DOHH2 (cell line): Measurements from ENCODE around the gene ABCA2.

Experiments
- H3F3A ChIP-seq: fragments of 200-600 bp; sonication (generic), shearing (Covaris generic); 2 replicates; pipeline ENCODE4 v1.6.0; 2016; ENCODE audit warnings: antibody characterized with exemption, mild to moderate bottlenecking; ENCODE audit not compliant: control insufficient read depth, insufficient read depth
- H3K27ac ChIP-seq: fragments of 200-600 bp; sonication (generic); 2 replicates; pipeline ENCODE4 v1.5.1; 2014; ENCODE audit warnings: low read depth, mild to moderate bottlenecking, low read length, moderate library complexity
- H3K27me3 ChIP-seq: fragments of 200-600 bp; sonication (generic); 2 replicates; pipeline ENCODE4 v1.6.1; 2014; ENCODE audit warnings: mild to moderate bottlenecking, low read length, mixed read lengths; ENCODE audit not compliant: control insufficient read depth
- H3K36me3 ChIP-seq: fragments of 200-600 bp; sonication (generic); 2 replicates; pipeline ENCODE4 v1.6.1; 2014; ENCODE audit warnings: mild to moderate bottlenecking, low read length, moderate library complexity, mixed read lengths; ENCODE audit not compliant: control insufficient read depth
- H3K4me1 ChIP-seq: fragments of 200-600 bp; sonication (generic); 2 replicates; pipeline ENCODE4 v1.6.1; 2014; ENCODE audit warnings: mild to moderate bottlenecking, low read length, mixed read lengths; ENCODE audit not compliant: control insufficient read depth
- H3K4me2 ChIP-seq: fragments of 200-600 bp; sonication (generic); 2 replicates; pipeline ENCODE4 v1.6.0; 2014; ENCODE audit warnings: mild to moderate bottlenecking, low read length, moderate library complexity
- H3K4me3 ChIP-seq: fragments of 200-600 bp; sonication (generic); 2 replicates; pipeline ENCODE4 v1.5.1; 2014; ENCODE audit warnings: mild to moderate bottlenecking, low read length, mixed read lengths
- H3K79me2 ChIP-seq: fragments of 200-600 bp; sonication (generic); 2 replicates; pipeline ENCODE4 v1.6.1; 2014; ENCODE audit warnings: mild to moderate bottlenecking, low read length, mixed read lengths; ENCODE audit not compliant: control insufficient read depth
- H3K9me2 ChIP-seq: fragments of 200-600 bp; sonication (generic); replicated peaks from 2 replicates; pipeline ENCODE4 v1.6.1; 2014; ENCODE audit warnings: mild to moderate bottlenecking, low read length, mixed read lengths; ENCODE audit not compliant: control insufficient read depth
- H3K9me3 ChIP-seq: fragments of 200-600 bp; sonication (generic); 2 replicates; pipeline ENCODE4 v1.6.1; 2014; ENCODE audit warnings: antibody characterized with exemption, low read length, mixed read lengths; ENCODE audit not compliant: control insufficient read depth, insufficient read depth
- H4K20me1 ChIP-seq: fragments of 200-600 bp; sonication (generic); 2 replicates; pipeline ENCODE4 v1.6.0; 2014; ENCODE audit warnings: low read depth, mild to moderate bottlenecking, antibody characterized with exemption, low read length, moderate library complexity; ENCODE audit not compliant: control insufficient read depth, insufficient read depth
- CTCF ChIP-seq: fragments of 200-600 bp; sonication (generic); IDR thresholded peaks from one replicate; pipeline ENCODE4 v1.5.1; 2014; ENCODE audit warnings: antibody characterized with exemption, mild to moderate bottlenecking, low read depth, low read length; ENCODE audit not compliant: poor library complexity, severe bottlenecking
- EZH2phosphoT487 ChIP-seq: fragments of 200-600 bp; sonication (generic); IDR thresholded peaks from 2 replicates; pipeline ENCODE4 v1.6.1; 2017; ENCODE audit warnings: borderline replicate concordance, mild to moderate bottlenecking, antibody characterized with exemption, low read length, moderate library complexity, mixed read lengths

Gene ABCA2

GRCh38 chr9:137053944-137054931, 26.2 kb upstream of the ABCA2 start, which contains the start of gene ENTPD2:
ENTPD2 (minus strand) TSS chr9:137054061; CDS start chr9:137053997, 64 bp downstream.
- Histone ChIP-seq H3K27me3 (peaks cover 38% of the 10 kb centered on the region), H3K27ac (no peak within 1 kb of the TSS), H3K4me3 (peak within 1 kb of the TSS; percentile 5; the same call in 1 of the 2 replicates), H3K9me2 (no peaks in the 10 kb centered on the region), H3F3A (no peaks in the 10 kb centered on the region), H3K4me2 (peak within 1 kb of the TSS; percentile 29), H3K79me2 (no peaks in the 10 kb centered on the region), H3K4me1 (peaks cover 3% of the 10 kb centered on the region; the same call in 1 of the 2 replicates), H4K20me1 (no peaks in the 10 kb centered on the region; the same call in 1 of the 2 replicates), H3K36me3 (no peaks in the 10 kb centered on the region), H3K9me3 (no peaks in the 10 kb centered on the region)
- TF ChIP-seq CTCF (no peak), EZH2phosphoT487 (no peak)

GRCh38 chr9:137052998-137053943, 25.2 kb upstream of the ABCA2 start:
- Histone ChIP-seq H3K36me3 (no peaks in the 10 kb centered on the region), H3K27ac (no peak overlapping the region), H3K27me3 (peaks cover 38% of the 10 kb centered on the region), H4K20me1 (no peaks in the 10 kb centered on the region; the same call in 1 of the 2 replicates), H3K79me2 (no peaks in the 10 kb centered on the region), H3K9me2 (no peaks in the 10 kb centered on the region), H3K4me2 (peak overlapping the region; percentile 29), H3K9me3 (no peaks in the 10 kb centered on the region), H3K4me3 (peak overlapping the region; percentile 5; the same call in 1 of the 2 replicates), H3F3A (no peaks in the 10 kb centered on the region), H3K4me1 (peaks cover 3% of the 10 kb centered on the region; the same call in 1 of the 2 replicates)
- TF ChIP-seq EZH2phosphoT487 (no peak), CTCF (no peak)

GRCh38 chr9:137052293-137052692, 24.3 kb upstream of the ABCA2 start:
- Histone ChIP-seq H3K36me3 (no peaks in the 10 kb centered on the region), H3K4me1 (peaks cover 3% of the 10 kb centered on the region; the same call in 1 of the 2 replicates), H3K4me2 (no peak overlapping the region), H3F3A (no peaks in the 10 kb centered on the region), H3K79me2 (no peaks in the 10 kb centered on the region), H3K4me3 (no peak overlapping the region), H3K27me3 (peaks cover 38% of the 10 kb centered on the region), H4K20me1 (no peaks in the 10 kb centered on the region; the same call in 1 of the 2 replicates), H3K9me3 (no peaks in the 10 kb centered on the region), H3K9me2 (no peaks in the 10 kb centered on the region), H3K27ac (no peak overlapping the region)
- TF ChIP-seq CTCF (no peak), EZH2phosphoT487 (no peak)
